Ishikawa (cell line): Measurements from ENCODE around the gene KRI1.

Experiments used
- CEBPB ChIP-seq: IDR thresholded peaks from 2 replicates; pipeline ENCODE4 v1.6.1; 2012
- CREB1 ChIP-seq: IDR thresholded peaks from 2 replicates; pipeline ENCODE4 v1.6.1; 2012; ENCODE audit warnings: low read depth
- EGR1 ChIP-seq: IDR thresholded peaks from 2 replicates; pipeline ENCODE4 v1.6.1; 2012
- EP300 ChIP-seq: IDR thresholded peaks from 2 replicates; pipeline ENCODE4 v1.6.1; 2012; ENCODE audit warnings: borderline replicate concordance
- FOXM1 ChIP-seq: IDR thresholded peaks from 2 replicates; pipeline ENCODE4 v1.6.1; 2012; ENCODE audit warnings: low read depth, borderline replicate concordance
- MAX ChIP-seq: IDR thresholded peaks from 2 replicates; pipeline ENCODE4 v1.6.1; 2012
- NFIC ChIP-seq: IDR thresholded peaks from 2 replicates; pipeline ENCODE4 v1.6.1; 2012
- RAD21 ChIP-seq: IDR thresholded peaks from 2 replicates; pipeline ENCODE4 v1.6.1; 2012; ENCODE audit warnings: low read depth
- REST ChIP-seq: IDR thresholded peaks from 2 replicates; pipeline ENCODE4 v1.6.1; 2012; ENCODE audit warnings: low read depth, mild to moderate bottlenecking
- TAF1 ChIP-seq: IDR thresholded peaks from 2 replicates; pipeline ENCODE4 v1.6.1; 2012; ENCODE audit warnings: low read depth, mild to moderate bottlenecking
- TCF12 ChIP-seq: IDR thresholded peaks from 2 replicates; pipeline ENCODE4 v1.6.1; 2012; ENCODE audit warnings: low read depth
- TEAD4 ChIP-seq: IDR thresholded peaks from 2 replicates; pipeline ENCODE4 v1.6.1; 2012
- YY1 ChIP-seq: IDR thresholded peaks from 2 replicates; pipeline ENCODE4 v1.6.1; 2012; ENCODE audit warnings: low read depth
- ZBTB7A ChIP-seq: IDR thresholded peaks from 2 replicates; pipeline ENCODE4 v1.6.1; 2012; ENCODE audit warnings: low read depth
- TF ChIP-seq, protein P1 (sequence below): IDR thresholded peaks from 2 replicates; pipeline ENCODE4 v1.6.1; 2012

The KRI1 gene

GRCh38 chr19:10568062-10568825 is 2.4 kb upstream of the KRI1 start:
- no peak for TF ChIP-seq CREB1
- TF ChIP-seq EP300: no peak
- no peak for TF ChIP-seq FOXM1
- no peak for TF ChIP-seq EGR1
- no peak for TF ChIP-seq TAF1
- TF ChIP-seq, protein P1, sequence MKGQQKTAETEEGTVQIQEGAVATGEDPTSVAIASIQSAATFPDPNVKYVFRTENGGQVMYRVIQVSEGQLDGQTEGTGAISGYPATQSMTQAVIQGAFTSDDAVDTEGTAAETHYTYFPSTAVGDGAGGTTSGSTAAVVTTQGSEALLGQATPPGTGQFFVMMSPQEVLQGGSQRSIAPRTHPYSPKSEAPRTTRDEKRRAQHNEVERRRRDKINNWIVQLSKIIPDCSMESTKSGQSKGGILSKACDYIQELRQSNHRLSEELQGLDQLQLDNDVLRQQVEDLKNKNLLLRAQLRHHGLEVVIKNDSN: no peak

DNA sequence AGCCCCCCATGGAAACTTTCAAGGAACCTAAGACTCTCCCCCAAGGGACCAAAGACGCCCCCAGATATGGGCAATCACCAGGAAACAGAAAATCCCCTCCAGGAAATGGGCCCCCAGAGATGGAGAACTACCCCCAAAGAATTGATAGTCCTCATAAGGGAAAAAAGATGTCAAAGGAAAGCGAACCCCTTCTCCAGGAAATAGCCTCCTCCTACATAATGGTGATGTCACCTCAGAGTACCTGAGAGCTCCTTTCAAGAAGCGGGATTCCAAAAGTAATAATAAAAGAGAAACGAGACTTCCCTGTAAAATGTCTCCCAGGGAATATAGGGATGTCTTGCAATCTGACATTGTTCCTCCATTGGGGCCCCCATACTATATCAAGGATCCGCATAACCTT is 1.8 kb upstream of the KRI1 start:
- no peak for TF ChIP-seq CREB1
- TF ChIP-seq MAX: no peak
- TF ChIP-seq NFIC: no peak
- no peak for TF ChIP-seq EGR1
- TF ChIP-seq REST: no peak
- no peak for TF ChIP-seq ZBTB7A
- no peak for TF ChIP-seq TEAD4
- TF ChIP-seq TCF12: no peak
- TF ChIP-seq CEBPB: no peak
- TF ChIP-seq EP300: no peak
- TF ChIP-seq RAD21: no peak

DNA sequence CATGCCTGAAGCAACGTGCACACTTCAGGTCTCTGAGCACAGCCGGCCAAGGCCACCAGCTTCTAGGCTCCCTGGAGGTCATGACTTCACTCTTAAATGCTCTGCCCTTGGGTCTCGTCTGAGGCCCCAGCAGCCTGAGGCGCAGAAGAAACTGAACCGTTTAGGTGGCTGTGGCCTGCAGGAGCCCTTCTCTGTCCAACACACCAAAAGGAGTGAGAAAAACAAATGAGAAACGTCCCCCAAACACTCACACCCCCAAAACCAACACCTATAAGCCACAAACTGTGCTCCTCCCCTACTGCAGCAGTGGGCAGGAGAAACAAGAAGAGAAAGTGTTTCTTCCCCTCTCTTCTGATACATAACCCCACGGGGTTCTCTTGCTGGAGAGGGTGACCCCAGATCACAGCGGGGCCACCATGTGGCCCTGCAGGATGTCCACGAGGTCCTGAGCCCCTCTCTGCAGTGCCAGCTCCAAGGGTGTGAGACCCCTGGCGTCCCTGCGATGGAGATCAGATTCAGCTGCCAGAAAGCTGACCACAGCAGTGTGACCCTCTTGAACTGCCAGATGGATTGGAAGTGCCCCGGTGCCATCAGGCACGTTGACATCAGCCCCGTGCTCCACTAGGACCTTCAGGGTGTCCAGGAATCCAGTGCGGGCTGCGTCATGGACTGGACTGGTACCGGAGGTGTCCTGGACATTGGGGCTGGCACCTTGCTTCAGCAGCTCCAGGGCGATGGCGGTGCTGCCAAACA is 1.0 kb upstream of the KRI1 start:
- TF ChIP-seq TAF1 (no peak), EGR1 (no peak)

GRCh38 chr19:10566408-10566657 is 523 bp upstream of the KRI1 start:
- no peak for TF ChIP-seq FOXM1
- TF ChIP-seq TAF1: no peak
- TF ChIP-seq MAX: no peak
- no peak for TF ChIP-seq RAD21
- no peak for TF ChIP-seq REST
- no peak for TF ChIP-seq CEBPB
- no peak for TF ChIP-seq YY1
- no peak for TF ChIP-seq TCF12
- no peak for TF ChIP-seq CREB1

GRCh38 chr19:10565028-10565566 is 713 bp downstream of the KRI1 start:
- TF ChIP-seq TAF1: no peak
- TF ChIP-seq CEBPB: no peak
- TF ChIP-seq TEAD4: no peak
- TF ChIP-seq ZBTB7A: no peak
- TF ChIP-seq RAD21: no peak
- TF ChIP-seq, protein P1: no peak
- no peak for TF ChIP-seq MAX
- no peak for TF ChIP-seq NFIC

GRCh38 chr19:10562609-10563008 is 3.2 kb downstream of the KRI1 start:
- TF ChIP-seq YY1 (no peak), ZBTB7A (no peak), EP300 (no peak), TAF1 (no peak), CREB1 (no peak), TCF12 (no peak), NFIC (no peak), EGR1 (no peak), REST (no peak), FOXM1 (no peak), TEAD4 (no peak), MAX (no peak)
